T-helper 2 cell treated with Interferon-gamma antibody and Interleukin-4, amounts not matched to agents 100 ng/mL and 5 ng/mL, for 36 hours (primary cell): ENCODE results near the gene THRB. TPM values are rescaled to one million over a fixed set of nuclear protein-coding genes. Genes with fewer than 3 reads are reported as not detected.

Experiments used
- intact Hi-C: fragments of 100-400 bp; cut with micrococcal nuclease; formaldehyde crosslinking; loops from one replicate; pipeline ENCODE4 v1.15.1; 2023
- total RNA-seq: library from RNA; stranded (reverse); gene quantifications from 2 replicates; pipeline ENCODE4 v1.2.3, GENCODE V29; 2022

Gene THRB
- total RNA-seq, 1 donor from 2014 or later: not detected

DNA sequence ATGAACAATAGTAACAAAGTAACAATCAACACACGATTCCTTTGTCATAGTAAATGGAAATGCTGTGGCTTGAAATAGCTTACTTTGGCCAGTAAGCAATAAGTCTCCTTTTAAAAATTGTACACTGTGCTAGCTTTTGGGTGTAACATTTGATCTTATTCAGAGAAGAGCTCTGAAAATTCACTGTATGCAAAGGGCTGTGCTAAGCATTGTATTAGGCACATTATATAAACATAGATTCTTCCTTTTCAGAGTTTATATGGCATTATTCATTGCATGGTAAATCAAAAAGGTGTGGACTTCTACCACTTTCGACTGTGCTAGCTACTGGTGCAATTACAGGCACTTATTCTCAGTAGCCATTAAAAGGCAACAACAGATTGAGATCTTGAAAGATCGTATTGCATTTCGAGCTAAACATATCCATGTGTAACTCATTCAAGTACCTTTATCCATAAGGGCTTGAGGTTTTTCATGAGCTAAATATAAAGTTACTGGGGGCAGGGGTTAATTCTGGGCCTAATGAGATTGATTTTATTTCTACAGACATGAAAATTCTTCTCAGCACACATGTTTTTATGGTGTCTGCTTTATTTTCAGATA is 302.7 kb downstream of the THRB start:
- intact Hi-C loops: no loop called here

- intact Hi-C loops: no loop called here
These were observed 304.4 kb downstream of the THRB start for GRCh38 chr3:24190256-24190655.

GRCh38 chr3:24185738-24186384 is 308.8 kb downstream of the THRB start:
- intact Hi-C loops: no loop called here

DNA sequence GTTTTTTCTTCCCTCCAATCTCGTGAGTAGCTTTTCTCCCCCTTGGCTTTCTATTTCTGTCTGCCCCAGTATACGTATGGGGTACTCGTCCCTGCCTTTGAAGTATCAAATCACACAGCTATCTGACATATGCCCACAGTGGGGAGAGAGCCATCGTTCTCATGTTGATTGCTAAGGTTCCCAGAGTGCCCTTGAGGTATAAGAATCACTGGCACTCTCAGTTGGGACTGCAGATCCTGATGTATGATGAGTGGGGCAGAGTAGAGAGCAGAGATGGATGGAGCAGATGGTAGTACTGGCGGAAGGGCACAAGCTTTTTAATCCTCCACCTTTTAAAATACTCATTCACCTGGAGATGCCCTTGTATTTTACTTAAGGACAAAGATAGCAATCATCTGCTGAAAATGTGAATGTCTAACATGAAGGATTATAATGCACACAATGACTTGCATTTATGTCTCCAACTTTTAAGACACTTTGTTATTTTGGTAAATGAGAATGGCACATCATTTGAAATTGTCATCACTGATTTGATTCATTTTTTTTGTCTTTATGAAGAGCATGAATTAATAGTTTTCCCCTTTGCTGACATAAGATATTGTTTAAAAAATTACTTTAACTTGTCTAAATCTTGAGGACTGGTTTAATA is 310.0 kb downstream of the THRB start:
- intact Hi-C loops: no loop called here

GRCh38 chr3:24182756-24183155 is 311.9 kb downstream of the THRB start:
- intact Hi-C loops: no loop called here

DNA sequence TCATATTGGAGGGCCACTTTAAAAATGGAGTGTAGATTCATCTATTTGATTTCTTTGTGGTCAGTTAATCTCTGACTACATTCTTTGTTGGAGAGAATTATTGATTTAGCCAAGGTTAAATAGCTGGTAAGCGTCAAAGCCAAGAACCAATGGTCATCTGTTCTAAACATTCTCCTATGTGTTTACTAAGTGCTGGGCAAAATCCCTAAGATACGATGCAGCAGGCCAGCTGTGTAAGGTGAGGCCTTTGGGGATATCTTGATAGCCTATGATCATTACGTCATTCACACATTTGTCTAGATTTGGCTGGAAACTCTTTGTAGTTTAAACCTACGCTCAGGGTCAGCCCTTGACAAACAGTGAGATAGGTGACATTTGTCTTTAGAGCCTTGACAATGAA is 313.4 kb downstream of the THRB start:
- intact Hi-C loops: no loop called here

DNA sequence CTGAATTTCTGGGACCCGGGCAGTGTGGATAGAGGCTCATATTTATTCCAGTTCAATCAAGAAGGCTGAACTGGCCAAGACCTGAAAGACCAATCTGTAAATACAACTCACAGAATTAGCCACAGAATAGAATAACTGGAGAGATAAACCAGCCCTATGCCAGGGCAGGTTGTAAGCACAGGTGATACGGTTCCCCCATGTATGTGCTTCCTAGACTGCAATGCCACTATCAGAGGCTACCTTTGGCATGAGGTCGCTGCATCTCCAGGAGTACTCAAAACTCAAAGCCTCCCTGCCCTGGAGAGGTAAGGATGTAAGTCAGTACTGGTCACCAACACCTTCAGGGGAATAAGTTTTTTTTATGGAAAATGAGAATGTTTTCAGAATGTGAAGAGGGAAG is 314.0 kb downstream of the THRB start:
- intact Hi-C loops: no loop called here

GRCh38 chr3:24177201-24177600 is 317.4 kb downstream of the THRB start:
- intact Hi-C loops: no loop called here

GRCh38 chr3:24174614-24175013 is 320.0 kb downstream of the THRB start:
- intact Hi-C loops: no loop called here

- intact Hi-C loops: no loop called here
These were observed 325.7 kb downstream of the THRB start for GRCh38 chr3:24168977-24169376.

DNA sequence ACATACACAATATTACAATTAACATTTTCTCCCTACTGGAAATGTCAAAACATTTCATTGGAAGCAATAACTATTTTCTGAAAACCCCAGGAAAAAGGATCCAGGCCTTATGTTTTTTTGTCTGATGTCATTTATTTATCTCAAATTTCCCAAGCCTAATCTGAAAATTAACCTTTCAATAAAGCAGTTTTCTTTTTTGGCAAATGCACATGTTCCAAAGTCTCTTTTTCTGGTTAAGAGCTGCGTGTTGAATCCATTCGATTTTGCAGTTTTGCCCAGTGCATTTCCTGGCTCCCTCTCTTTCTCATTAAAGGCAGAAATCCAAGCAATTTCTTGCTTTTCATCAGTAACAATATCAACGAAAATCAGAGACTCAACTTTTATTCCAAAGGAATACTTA is 327.2 kb downstream of the THRB start:
- intact Hi-C loops: no loop called here

GRCh38 chr3:24166515-24166914 is 328.1 kb downstream of the THRB start:
- intact Hi-C loops: no loop called here

GRCh38 chr3:24165603-24165982 is 329.1 kb downstream of the THRB start:
- intact Hi-C loops: no loop called here

- intact Hi-C loops: no loop called here
These were observed 329.6 kb downstream of the THRB start for GRCh38 chr3:24164967-24165602.

DNA sequence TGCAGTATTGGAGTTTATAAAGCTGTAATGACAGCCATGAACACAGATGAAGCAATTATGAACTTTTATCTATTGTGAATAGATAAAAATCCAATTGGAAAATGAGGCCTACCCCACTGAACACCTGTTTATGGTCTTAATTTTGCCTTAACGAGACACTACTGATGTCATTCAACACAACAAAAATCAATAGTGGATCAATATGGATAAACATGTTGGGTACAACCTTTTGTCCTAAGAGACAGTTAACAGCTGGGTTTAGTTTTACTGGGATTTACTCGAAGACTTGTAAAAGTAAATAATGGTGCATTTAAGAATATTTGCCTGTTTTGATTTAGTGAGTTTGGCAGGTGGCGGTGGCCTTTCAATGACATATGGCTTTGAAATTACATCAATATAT is 331.7 kb downstream of the THRB start:
- intact Hi-C loops: no loop called here

DNA sequence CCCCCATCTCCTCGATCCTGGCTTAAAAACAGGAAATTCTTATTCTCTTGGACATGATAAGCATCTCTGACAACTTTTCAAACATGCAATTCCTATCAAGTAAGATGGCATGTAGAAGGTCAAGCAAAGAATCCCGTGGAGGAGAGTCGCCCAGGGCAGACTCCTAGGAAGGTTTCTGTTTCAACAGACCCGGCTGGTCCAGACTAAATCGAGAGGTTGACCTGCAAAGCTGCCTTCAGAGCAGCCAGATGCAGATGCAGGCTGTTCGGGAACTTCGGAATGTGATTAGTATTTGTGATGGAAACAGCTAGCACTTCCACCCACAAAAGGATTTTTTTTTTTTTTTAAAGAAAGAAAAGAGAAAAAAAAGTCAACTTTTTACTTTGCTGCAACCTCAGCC is 332.8 kb downstream of the THRB start:
- intact Hi-C loops: no loop called here

- intact Hi-C loops: no loop called here
These were observed 334.1 kb downstream of the THRB start for GRCh38 chr3:24160424-24161095.

DNA sequence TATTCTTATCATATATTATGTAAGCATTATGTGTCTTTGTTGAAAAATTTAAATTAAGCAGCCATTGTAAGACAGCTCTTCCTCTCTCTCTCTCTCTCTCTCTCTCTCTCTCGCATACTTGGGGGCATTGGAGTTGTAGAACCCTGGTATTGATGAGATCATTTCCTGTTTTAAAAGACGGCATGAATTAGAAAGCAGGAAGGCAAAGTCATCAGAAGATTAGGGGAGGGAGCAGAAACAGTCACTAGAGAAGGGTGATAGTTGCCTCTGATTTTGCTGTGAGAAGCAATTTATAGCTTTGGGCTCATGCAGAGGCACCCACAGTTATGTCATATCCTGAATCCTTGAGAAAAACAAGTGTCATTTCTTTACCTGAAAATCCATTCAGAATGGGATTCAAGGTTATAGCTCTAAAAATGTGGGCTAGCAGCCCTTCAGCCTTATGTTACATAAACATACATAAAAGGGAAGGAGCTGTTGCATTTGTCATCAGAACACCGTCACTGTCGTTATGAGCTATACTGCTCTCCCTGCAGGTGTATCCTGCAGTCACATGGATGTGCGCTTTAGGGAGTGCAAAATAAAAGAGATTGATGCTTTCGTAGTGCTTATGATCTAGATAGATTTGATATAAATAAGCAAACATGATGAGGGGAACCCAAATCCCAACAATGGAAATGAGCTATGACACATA is 335.7 kb downstream of the THRB start:
- intact Hi-C loops: no loop called here

DNA sequence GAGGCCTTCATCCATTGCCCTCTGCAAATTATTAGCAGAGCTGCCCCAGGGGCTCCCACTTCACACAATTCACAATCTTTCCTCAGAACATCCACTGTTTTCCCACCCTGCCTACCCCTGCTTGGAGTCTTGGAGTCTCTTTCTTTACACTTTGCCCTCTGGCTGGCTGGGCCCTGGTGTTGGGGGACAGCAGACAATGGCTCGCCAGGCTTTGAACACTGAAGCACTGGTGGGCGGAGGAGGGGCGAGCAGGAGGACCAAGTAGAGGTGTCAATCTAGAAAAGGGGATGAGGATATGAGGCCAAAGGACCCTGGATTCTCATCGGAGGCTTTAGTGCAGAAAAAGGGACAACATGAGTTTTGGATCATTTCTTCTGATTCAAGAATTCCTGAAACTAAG is 337.5 kb downstream of the THRB start:
- intact Hi-C loops: no loop called here

DNA sequence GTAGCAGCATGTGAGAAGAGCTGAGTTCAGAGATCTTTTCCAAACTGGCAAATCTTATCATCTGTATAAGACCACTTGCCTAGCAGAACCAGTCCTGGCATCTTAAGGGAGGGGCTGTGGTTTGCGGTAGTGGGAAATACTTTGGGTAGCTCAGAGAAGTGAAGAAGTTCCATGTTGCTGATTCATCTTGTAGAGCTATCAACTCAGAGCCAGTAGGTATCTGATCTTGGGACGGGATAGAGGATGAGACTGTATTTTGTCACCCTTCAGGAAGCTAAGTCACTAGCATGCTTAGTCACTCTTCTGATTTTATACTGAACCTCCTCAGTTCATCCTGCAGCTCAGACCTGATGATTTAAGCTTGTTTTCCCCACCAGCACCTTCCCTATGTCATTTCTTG is 338.2 kb downstream of the THRB start:
- intact Hi-C loops: no loop called here

- intact Hi-C loops: no loop called here
These were observed 339.4 kb downstream of the THRB start for GRCh38 chr3:24155276-24155675.
